Ishikawa (cell line): ENCODE data around the gene ABCC1.

Experiments
- CEBPB ChIP-seq: IDR thresholded peaks from 2 replicates; pipeline ENCODE4 v1.6.1; 2012
- CREB1 ChIP-seq: IDR thresholded peaks from 2 replicates; pipeline ENCODE4 v1.6.1; 2012; ENCODE audit warnings: low read depth
- EGR1 ChIP-seq: IDR thresholded peaks from 2 replicates; pipeline ENCODE4 v1.6.1; 2012
- EP300 ChIP-seq: IDR thresholded peaks from 2 replicates; pipeline ENCODE4 v1.6.1; 2012; ENCODE audit warnings: borderline replicate concordance
- FOXM1 ChIP-seq: IDR thresholded peaks from 2 replicates; pipeline ENCODE4 v1.6.1; 2012; ENCODE audit warnings: low read depth, borderline replicate concordance
- NFIC ChIP-seq: IDR thresholded peaks from 2 replicates; pipeline ENCODE4 v1.6.1; 2012
- RAD21 ChIP-seq: IDR thresholded peaks from 2 replicates; pipeline ENCODE4 v1.6.1; 2012; ENCODE audit warnings: low read depth
- TAF1 ChIP-seq: IDR thresholded peaks from 2 replicates; pipeline ENCODE4 v1.6.1; 2012; ENCODE audit warnings: low read depth, mild to moderate bottlenecking
- TCF12 ChIP-seq: IDR thresholded peaks from 2 replicates; pipeline ENCODE4 v1.6.1; 2012; ENCODE audit warnings: low read depth
- TEAD4 ChIP-seq: IDR thresholded peaks from 2 replicates; pipeline ENCODE4 v1.6.1; 2012
- YY1 ChIP-seq: IDR thresholded peaks from 2 replicates; pipeline ENCODE4 v1.6.1; 2012; ENCODE audit warnings: low read depth
- ZBTB7A ChIP-seq: IDR thresholded peaks from 2 replicates; pipeline ENCODE4 v1.6.1; 2012; ENCODE audit warnings: low read depth
- TF ChIP-seq, protein P1 (sequence below): IDR thresholded peaks from 2 replicates; pipeline ENCODE4 v1.6.1; 2012; ENCODE audit warnings: low read depth, mild to moderate bottlenecking
- TF ChIP-seq, protein P2 (sequence below): IDR thresholded peaks from 2 replicates; pipeline ENCODE4 v1.6.1; 2012
- TF ChIP-seq, protein P3 (sequence below): IDR thresholded peaks from 2 replicates; pipeline ENCODE4 v1.6.1; 2012

Gene ABCC1

DNA sequence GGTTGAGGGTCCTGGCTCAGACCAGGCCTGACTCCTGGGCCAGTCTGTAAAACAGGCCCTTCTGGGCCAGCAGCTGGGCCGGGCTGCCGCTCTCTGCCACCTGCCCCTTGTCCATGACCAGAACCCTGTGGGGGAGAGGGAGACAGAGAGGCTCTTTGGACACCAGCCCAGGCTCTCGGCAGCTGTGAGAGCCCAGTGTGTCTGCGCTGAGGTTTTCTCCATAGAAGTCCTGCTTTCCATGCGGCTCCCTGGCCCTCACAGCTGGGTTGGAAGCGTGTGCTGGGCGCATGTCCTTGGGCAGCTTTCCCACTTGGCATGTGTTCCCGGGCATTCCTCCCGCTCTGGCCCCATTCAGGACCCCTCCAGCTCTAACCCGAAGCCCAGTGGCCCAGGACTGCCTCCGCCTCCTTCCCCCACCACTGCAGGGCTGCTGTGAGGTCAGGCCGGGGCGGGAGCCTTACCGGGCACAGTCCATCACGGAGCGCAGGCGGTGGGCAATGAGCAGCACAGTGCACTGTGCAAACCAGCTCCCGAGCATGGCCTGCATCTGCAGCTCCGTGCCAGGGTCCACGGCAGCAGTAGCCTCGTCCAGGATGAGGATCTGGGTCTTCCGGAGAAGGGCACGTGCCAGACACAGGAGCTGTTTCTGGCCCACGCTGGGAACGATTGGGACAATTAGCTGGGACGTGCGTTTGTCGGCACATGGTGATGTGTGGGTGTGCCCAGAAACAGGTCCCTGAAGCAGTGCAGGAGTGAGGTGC lies 200.9 kb downstream of the ABCC1 start:
- TF ChIP-seq, protein P1, sequence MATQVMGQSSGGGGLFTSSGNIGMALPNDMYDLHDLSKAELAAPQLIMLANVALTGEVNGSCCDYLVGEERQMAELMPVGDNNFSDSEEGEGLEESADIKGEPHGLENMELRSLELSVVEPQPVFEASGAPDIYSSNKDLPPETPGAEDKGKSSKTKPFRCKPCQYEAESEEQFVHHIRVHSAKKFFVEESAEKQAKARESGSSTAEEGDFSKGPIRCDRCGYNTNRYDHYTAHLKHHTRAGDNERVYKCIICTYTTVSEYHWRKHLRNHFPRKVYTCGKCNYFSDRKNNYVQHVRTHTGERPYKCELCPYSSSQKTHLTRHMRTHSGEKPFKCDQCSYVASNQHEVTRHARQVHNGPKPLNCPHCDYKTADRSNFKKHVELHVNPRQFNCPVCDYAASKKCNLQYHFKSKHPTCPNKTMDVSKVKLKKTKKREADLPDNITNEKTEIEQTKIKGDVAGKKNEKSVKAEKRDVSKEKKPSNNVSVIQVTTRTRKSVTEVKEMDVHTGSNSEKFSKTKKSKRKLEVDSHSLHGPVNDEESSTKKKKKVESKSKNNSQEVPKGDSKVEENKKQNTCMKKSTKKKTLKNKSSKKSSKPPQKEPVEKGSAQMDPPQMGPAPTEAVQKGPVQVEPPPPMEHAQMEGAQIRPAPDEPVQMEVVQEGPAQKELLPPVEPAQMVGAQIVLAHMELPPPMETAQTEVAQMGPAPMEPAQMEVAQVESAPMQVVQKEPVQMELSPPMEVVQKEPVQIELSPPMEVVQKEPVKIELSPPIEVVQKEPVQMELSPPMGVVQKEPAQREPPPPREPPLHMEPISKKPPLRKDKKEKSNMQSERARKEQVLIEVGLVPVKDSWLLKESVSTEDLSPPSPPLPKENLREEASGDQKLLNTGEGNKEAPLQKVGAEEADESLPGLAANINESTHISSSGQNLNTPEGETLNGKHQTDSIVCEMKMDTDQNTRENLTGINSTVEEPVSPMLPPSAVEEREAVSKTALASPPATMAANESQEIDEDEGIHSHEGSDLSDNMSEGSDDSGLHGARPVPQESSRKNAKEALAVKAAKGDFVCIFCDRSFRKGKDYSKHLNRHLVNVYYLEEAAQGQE: no peak
- TF ChIP-seq FOXM1 (no peak; the same call in 1 of the 2 replicates), TCF12 (peak; percentile 94), NFIC (peak; percentile 93), TEAD4 (peak; percentile 81), EP300 (peak; percentile 88), ZBTB7A (0 out of 2 replicates have a peak, but pooled peaks have one; percentile 68), RAD21 (no peak), EGR1 (no peak)
- TF ChIP-seq, protein P2, sequence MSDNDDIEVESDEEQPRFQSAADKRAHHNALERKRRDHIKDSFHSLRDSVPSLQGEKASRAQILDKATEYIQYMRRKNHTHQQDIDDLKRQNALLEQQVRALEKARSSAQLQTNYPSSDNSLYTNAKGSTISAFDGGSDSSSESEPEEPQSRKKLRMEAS: peak; percentile 93

DNA sequence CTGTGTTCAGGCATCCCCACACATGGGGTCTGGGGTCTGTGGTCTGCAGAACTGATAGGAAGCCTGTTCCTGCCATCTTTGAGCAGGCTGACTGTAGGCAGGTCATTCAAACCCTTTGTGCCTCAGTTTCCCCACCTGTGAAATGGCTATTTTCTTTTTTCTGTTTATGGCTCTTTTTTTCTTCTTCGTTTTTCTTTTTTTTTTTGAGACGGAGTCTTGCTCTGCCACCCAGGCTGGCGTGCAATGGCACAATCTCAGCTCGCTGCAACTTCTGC lies 201.4 kb downstream of the ABCC1 start:
- TF ChIP-seq TAF1 (no peak), YY1 (no peak), NFIC (no peak)

DNA sequence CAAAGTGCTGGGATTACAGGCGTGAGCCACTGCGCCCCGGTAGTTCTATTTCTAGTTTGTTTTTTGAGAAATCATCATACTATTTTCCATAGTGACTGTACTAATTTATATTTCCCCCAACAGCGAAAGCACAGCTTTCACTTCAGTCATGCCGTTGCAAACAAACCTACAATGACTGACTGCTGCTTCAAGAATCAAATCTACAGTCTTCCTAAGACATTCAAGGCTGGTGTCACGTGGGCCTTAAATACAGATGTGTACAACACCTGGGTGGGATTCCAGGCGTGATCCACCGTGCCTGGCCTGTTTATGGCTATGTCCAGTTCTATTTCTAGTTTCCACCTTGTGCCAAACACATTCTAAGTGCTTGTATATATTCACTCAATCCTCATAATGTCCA lies 201.9 kb downstream of the ABCC1 start:
- TF ChIP-seq YY1 (no peak), TEAD4 (no peak), CEBPB (no peak), RAD21 (no peak), EP300 (no peak), FOXM1 (no peak), TCF12 (no peak), CREB1 (no peak), EGR1 (no peak), NFIC (no peak), TAF1 (no peak), ZBTB7A (no peak)
- TF ChIP-seq, protein P1: no peak
- TF ChIP-seq, protein P3, sequence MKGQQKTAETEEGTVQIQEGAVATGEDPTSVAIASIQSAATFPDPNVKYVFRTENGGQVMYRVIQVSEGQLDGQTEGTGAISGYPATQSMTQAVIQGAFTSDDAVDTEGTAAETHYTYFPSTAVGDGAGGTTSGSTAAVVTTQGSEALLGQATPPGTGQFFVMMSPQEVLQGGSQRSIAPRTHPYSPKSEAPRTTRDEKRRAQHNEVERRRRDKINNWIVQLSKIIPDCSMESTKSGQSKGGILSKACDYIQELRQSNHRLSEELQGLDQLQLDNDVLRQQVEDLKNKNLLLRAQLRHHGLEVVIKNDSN: no peak
- TF ChIP-seq, protein P2: no peak

DNA sequence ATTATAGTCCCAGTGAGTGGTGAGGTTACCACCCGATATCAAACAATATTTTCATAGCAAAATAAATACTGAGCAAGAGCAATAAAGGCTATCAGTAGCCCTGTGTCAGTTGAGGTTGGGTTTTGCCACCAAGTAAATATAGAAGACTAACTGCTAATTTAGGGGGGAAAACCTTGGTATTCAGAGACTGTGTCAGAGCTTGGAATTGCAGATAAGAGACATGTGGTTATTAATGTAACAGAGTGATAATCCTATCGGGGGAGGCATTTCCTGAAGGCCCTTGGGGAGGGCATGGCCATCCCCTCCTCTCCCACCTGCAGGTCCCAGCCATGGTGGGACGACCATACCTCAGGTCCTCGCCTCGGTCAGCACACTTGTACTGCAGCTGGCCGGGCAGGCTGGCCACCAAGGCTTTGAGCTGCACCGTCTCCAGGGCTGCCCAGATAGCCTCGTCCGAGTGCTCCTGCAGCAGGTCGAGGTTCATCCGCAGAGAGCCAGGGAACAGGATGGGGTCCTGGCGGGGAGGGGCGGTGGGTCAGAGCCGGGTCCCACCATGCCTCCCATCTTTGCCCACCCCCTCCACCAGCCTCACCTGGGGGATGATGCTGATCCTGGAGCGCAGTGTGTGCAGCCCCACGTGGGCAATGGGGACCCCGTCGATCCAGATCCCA lies 205.0 kb downstream of the ABCC1 start:
- TF ChIP-seq FOXM1: no peak
- no peak for TF ChIP-seq TEAD4
- TF ChIP-seq CEBPB: no peak
- TF ChIP-seq TCF12: no peak
- TF ChIP-seq RAD21: no peak
- TF ChIP-seq EP300: no peak
- no peak for TF ChIP-seq EGR1
- TF ChIP-seq ZBTB7A: no peak
- no peak for TF ChIP-seq YY1
- TF ChIP-seq CREB1: no peak
- TF ChIP-seq, protein P1: no peak
- TF ChIP-seq, protein P2: no peak
- TF ChIP-seq, protein P3: no peak
- TF ChIP-seq TAF1: no peak
- no peak for TF ChIP-seq NFIC
